ENCODE data around the gene TJP2. TPM values are rescaled to one million over a fixed set of nuclear protein-coding genes. Genes with fewer than 3 reads are reported as not detected.

Gene TJP2
- total and polyA plus RNA-seq, 10 of the 15 experiments (the other 5 are each of a cell fraction or from before 2014, with no cell fraction given): 6.4 to 59.9 (median 29.7) TPM

- FAIRE-seq (no peak), ATAC-seq (no peak), DNase-seq (ENCODE audit: low read depth, low spot score) (no peak)
- H3K27me3 ChIP-seq (replicated peaks in 1 of 2; ENCODE audit: control insufficient read depth in 2 of 2, insufficient read depth in 2 of 2, low read length in 1 of 2): no peaks in the 10 kb centered on the region
- no peak overlapping the region for H3K4me3 ChIP-seq
- no peaks in the 10 kb centered on the region for H3K4me1 ChIP-seq (ENCODE audit: control insufficient read depth, insufficient read depth, low read length)
- H3K27ac ChIP-seq (ENCODE audit: control insufficient read depth, insufficient read depth): no peak overlapping the region
- ChIA-PET SMC1A (ENCODE audit: uncharacterized antibody, unreplicated experiment) (no interaction called here), POLR2A (no interaction called here), RAD21 (ENCODE audit: unreplicated experiment) (no interaction called here), CTCF (interaction anchor here (0.6 kb wide), 1 partner anchor 1054 kb away, joined by 3 read pairs; no protein-coding TSS in a partner anchor)
- in situ Hi-C loops (cut with MboI): no loop called here
- H4K20me1 ChIP-seq (ENCODE audit: control insufficient read depth, insufficient read depth): no peaks in the 10 kb centered on the region
- peaks cover 5 to 12% of the 10 kb centered on the region in 2 experiments for H3K36me3 ChIP-seq (ENCODE audit: control insufficient read depth in 2 of 2, insufficient read depth in 2 of 2, low read length in 1 of 2)
- no peak overlapping the region for H3K4me2 ChIP-seq (ENCODE audit: control insufficient read depth, insufficient read depth)
- no peak for TF ChIP-seq TBL1XR1 (IDR thresholded peaks at IDR 0.05; ENCODE audit: low read depth, low read length)
- no peak for TF ChIP-seq CBX5 (IDR thresholded peaks at IDR 0.05; ENCODE audit: low read depth)
- TF ChIP-seq IRF3 (IDR thresholded peaks at IDR 0.05): no peak
- no peak for TF ChIP-seq RAD21 (IDR thresholded peaks at IDR 0.05; ENCODE audit: insufficient read depth, low read depth, low read length)
- TF ChIP-seq BHLHE40 (IDR thresholded peaks at IDR 0.05; ENCODE audit: borderline replicate concordance in 1 of 2, low read depth in 2 of 2, low read length in 1 of 2): no peak
- TF ChIP-seq HSF1 (IDR thresholded peaks at IDR 0.05; ENCODE audit: low read depth, low read length): no peak
- TF ChIP-seq ATF3 (IDR thresholded peaks at IDR 0.05; ENCODE audit: borderline replicate concordance, extremely low read depth, low read depth, low read length): no peak
- no peak for TF ChIP-seq IRF5 (IDR thresholded peaks at IDR 0.05; ENCODE audit: borderline replicate concordance)
- TF ChIP-seq JUNB (IDR thresholded peaks at IDR 0.05): no peak
- TF ChIP-seq MTA3 (IDR thresholded peaks at IDR 0.05; ENCODE audit: borderline replicate concordance, low read length): no peak
- no peak for TF ChIP-seq KLF5 (IDR thresholded peaks at IDR 0.05; ENCODE audit: partially characterized antibody)
- TF ChIP-seq RUNX3 (IDR thresholded peaks at IDR 0.05; ENCODE audit: low read length): no peak
- no peak for TF ChIP-seq IRF4 (IDR thresholded peaks at IDR 0.05; ENCODE audit: low read depth, low read length)
- TF ChIP-seq SIN3A (IDR thresholded peaks at IDR 0.05; ENCODE audit: low read depth, low read length): no peak
- TF ChIP-seq ZBTB33 (IDR thresholded peaks at IDR 0.05): no peak
- no peak for TF ChIP-seq ETV6 (conservative IDR thresholded peaks at IDR 0.05 in 1 of 2, IDR thresholded peaks at IDR 0.05 in 1 of 2; ENCODE audit: borderline replicate concordance in 1 of 2, low read depth in 1 of 2)
- TF ChIP-seq ZNF24 (IDR thresholded peaks at IDR 0.05): no peak
- WGBS (ENCODE audit: insufficient coverage, insufficient replicate concordance, low lambda C conversion rate, missing lambda C conversion rate): 77% methylated on average over 5 of the region's 5 CpGs
- H2AFZ ChIP-seq (ENCODE audit: control insufficient read depth, low read depth, low read length): no peak overlapping the region
- no peaks in the 10 kb centered on the region for H3K9me3 ChIP-seq (replicated peaks; ENCODE audit: control insufficient read depth, insufficient read depth, low read length)
- H3K9ac ChIP-seq (ENCODE audit: control insufficient read depth, insufficient read depth, low read length): no peak overlapping the region
- H3K79me2 ChIP-seq (ENCODE audit: control insufficient read depth, insufficient read depth, low read length): no peaks in the 10 kb centered on the region
- intact Hi-C loops (cut with micrococcal nuclease; ENCODE audit: unreplicated experiment): no loop called here
- no TSS peak for BruUV-seq (replicated peaks)
Measured at GRCh38 chr9:69258551-69258950, 84.5 kb downstream of the TJP2 start.

Measured in GM12878 (cell line).